ENCODE measurements around the gene CTNNBL1. TPM values are rescaled to one million over a fixed set of nuclear protein-coding genes. Genes with fewer than 3 reads are reported as not detected.

CTNNBL1 gene
- total and polyA plus RNA-seq, 5 donors from 2014 or later: 56.0 to 117 (median 83.2) TPM

- Mint-ChIP-seq H3K4me1 (no peaks in the 10 kb centered on the region), H3K27me3 (no peaks in the 10 kb centered on the region), H3K27ac (no peak overlapping the region), H3K9me3 (peaks cover 0 to 2% (median 0%) of the 10 kb centered on the region in 7 donors), H3K4me3 (no peak overlapping the region), H3K36me3 (no peaks in the 10 kb centered on the region)
- H3K27ac ChIP-seq (ENCODE audit: insufficient read depth, low read length, poor library complexity, severe bottlenecking): no peak overlapping the region
- H3K4me1 ChIP-seq (ENCODE audit: control insufficient read depth, insufficient read depth, low read length, poor library complexity, severe bottlenecking): no peaks in the 10 kb centered on the region
- H3K36me3 ChIP-seq (ENCODE audit: control insufficient read depth, insufficient read depth, low read length): no peaks in the 10 kb centered on the region
- H3K9me3 ChIP-seq (ENCODE audit: control insufficient read depth in 2 of 2, low read length in 2 of 2): no peaks in the 10 kb centered on the region
- ATAC-seq (ENCODE audit: low read depth in 2 of 2) (no peak), DNase-seq (no peak)
- H3K4me3 ChIP-seq (ENCODE audit: low read depth, low read length): no peak overlapping the region
- H3K27me3 ChIP-seq (ENCODE audit: control insufficient read depth, insufficient read depth, low read length): no peaks in the 10 kb centered on the region
Measured at GRCh38 chr20:37880726-37881591, 187.1 kb downstream of the CTNNBL1 start.

- H3K27me3 ChIP-seq (ENCODE audit: control insufficient read depth, insufficient read depth, low read length): no peaks in the 10 kb centered on the region
- ATAC-seq (ENCODE audit: low read depth in 2 of 2): no peak
- Mint-ChIP-seq H3K4me3 (no peak overlapping the region), H3K4me1 (no peaks in the 10 kb centered on the region), H3K9me3 (peaks cover 0 to 2% (median 0%) of the 10 kb centered on the region in 7 donors), H3K27ac (no peak overlapping the region), H3K36me3 (no peaks in the 10 kb centered on the region), H3K27me3 (no peaks in the 10 kb centered on the region)
- H3K36me3 ChIP-seq (ENCODE audit: control insufficient read depth, insufficient read depth, low read length): no peaks in the 10 kb centered on the region
- no peaks in the 10 kb centered on the region for H3K4me1 ChIP-seq (ENCODE audit: control insufficient read depth, insufficient read depth, low read length, poor library complexity, severe bottlenecking)
- no peaks in the 10 kb centered on the region for H3K9me3 ChIP-seq (ENCODE audit: control insufficient read depth in 2 of 2, low read length in 2 of 2)
- no peak overlapping the region for H3K4me3 ChIP-seq (ENCODE audit: low read depth, low read length)
- H3K27ac ChIP-seq (ENCODE audit: insufficient read depth, low read length, poor library complexity, severe bottlenecking): no peak overlapping the region
- DNase-seq: no peak
Measured at GRCh38 chr20:37881601-37882343, 187.9 kb downstream of the CTNNBL1 start.

GRCh38 chr20:37882961-37883712, 189.3 kb downstream of the CTNNBL1 start:
- Mint-ChIP-seq H3K4me3 (no peak overlapping the region), H3K4me1 (no peaks in the 10 kb centered on the region), H3K27ac (no peak overlapping the region), H3K9me3 (peaks cover 0 to 2% (median 0%) of the 10 kb centered on the region in 7 donors), H3K36me3 (no peaks in the 10 kb centered on the region), H3K27me3 (peaks cover 4% of the 10 kb centered on the region)
- no peak overlapping the region for H3K27ac ChIP-seq (ENCODE audit: insufficient read depth, low read length, poor library complexity, severe bottlenecking)
- DNase-seq (no peak), ATAC-seq (ENCODE audit: low read depth in 2 of 2) (no peak)
- H3K4me1 ChIP-seq (ENCODE audit: control insufficient read depth, insufficient read depth, low read length, poor library complexity, severe bottlenecking): no peaks in the 10 kb centered on the region
- H3K27me3 ChIP-seq (ENCODE audit: control insufficient read depth, insufficient read depth, low read length): no peaks in the 10 kb centered on the region
- no peaks in the 10 kb centered on the region for H3K36me3 ChIP-seq (ENCODE audit: control insufficient read depth, insufficient read depth, low read length)
- H3K9me3 ChIP-seq (ENCODE audit: control insufficient read depth in 2 of 2, low read length in 2 of 2): no peaks in the 10 kb centered on the region
- H3K4me3 ChIP-seq (ENCODE audit: low read depth, low read length): no peak overlapping the region

DNA sequence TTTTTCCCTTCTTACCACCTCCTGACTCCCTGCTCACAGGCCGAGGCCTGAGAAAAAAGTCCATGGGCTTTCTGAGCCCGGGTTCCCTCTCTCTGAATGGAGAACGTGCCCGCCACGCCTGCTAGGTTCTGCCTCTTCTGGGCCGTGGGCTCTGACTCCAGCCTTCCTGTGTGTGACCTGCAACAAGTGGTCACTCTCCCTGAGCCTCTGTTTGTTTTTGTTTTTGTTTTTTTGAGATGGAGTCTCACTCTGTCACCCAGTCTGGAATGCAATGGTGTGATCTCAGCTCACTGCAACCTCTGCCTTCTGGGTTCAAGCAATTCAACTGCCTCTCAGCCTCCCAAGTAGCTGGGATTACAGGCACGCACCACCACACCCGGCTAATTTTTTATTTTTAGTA, 191.2 kb downstream of the CTNNBL1 start:
- Histone ChIP-seq H3K27me3 (ENCODE audit: control insufficient read depth, insufficient read depth, low read length) (no peaks in the 10 kb centered on the region), H3K27ac (ENCODE audit: insufficient read depth, low read length, poor library complexity, severe bottlenecking) (no peak overlapping the region), H3K4me3 (ENCODE audit: low read depth, low read length) (no peak overlapping the region), H3K9me3 (ENCODE audit: control insufficient read depth in 2 of 2, low read length in 2 of 2) (no peaks in the 10 kb centered on the region), H3K36me3 (ENCODE audit: control insufficient read depth, insufficient read depth, low read length) (no peaks in the 10 kb centered on the region), H3K4me1 (ENCODE audit: control insufficient read depth, insufficient read depth, low read length, poor library complexity, severe bottlenecking) (no peaks in the 10 kb centered on the region)
- DNase-seq: no peak
- ATAC-seq (ENCODE audit: low read depth in 2 of 2): no peak
- no peaks in the 10 kb centered on the region for H3K4me1 Mint-ChIP-seq
- peaks cover 0 to 2% (median 0%) of the 10 kb centered on the region in 7 donors for H3K9me3 Mint-ChIP-seq
- no peak overlapping the region for H3K4me3 Mint-ChIP-seq
- H3K27me3 Mint-ChIP-seq: peaks cover 4% of the 10 kb centered on the region
- H3K36me3 Mint-ChIP-seq: no peaks in the 10 kb centered on the region
- no peak overlapping the region for H3K27ac Mint-ChIP-seq

DNA sequence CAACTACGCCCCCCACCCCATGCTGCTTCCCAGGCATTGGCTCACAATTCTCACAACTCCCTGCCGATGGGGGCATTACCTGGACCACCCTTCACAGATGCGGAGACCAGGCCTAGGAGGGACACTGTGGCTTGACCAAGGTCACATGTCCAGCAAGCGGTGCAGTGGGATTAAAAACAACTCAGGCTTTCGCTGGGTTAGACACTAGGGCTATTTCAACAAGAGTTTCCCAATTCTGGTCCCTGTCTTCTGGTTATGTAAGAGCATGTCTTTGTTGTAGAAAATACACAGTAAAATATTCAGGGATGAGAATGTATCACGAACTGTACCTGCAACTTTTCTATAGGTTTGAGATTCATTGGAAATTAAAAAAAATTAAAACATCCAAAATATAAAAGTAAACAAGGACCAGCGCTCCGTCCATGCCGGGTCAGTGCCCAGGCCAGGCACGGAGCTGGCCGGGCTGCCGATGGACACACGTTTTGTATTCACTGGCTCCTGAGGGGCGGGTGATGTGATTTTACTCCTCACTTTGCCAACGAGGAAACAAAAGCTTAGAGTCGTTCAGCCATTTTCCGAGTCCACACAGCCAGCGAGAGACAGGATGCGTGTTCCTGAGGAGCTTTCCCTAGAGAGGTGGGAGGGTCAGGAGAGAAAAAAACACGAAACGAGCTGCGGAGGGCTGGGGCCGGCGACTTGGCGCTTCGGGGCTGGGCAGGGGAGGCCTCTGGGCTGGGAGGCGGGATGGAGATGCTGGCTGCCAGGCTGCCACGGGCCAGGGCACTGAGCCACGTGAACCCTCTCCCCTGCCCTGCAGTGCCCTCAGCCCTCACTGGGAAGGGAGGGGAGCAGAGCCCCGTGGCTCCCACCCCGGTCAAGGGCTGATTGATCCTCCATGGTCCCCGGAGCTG, 192.0 kb downstream of the CTNNBL1 start:
- Mint-ChIP-seq H3K27me3 (peaks cover 4% of the 10 kb centered on the region), H3K4me1 (no peaks in the 10 kb centered on the region), H3K9me3 (peaks cover 0 to 2% (median 0%) of the 10 kb centered on the region in 7 donors), H3K4me3 (no peak overlapping the region), H3K27ac (no peak overlapping the region), H3K36me3 (no peaks in the 10 kb centered on the region)
- ATAC-seq (ENCODE audit: low read depth in 2 of 2) (no peak), DNase-seq (no peak)
- Histone ChIP-seq H3K27me3 (ENCODE audit: control insufficient read depth, insufficient read depth, low read length) (no peaks in the 10 kb centered on the region), H3K27ac (ENCODE audit: insufficient read depth, low read length, poor library complexity, severe bottlenecking) (no peak overlapping the region), H3K36me3 (ENCODE audit: control insufficient read depth, insufficient read depth, low read length) (no peaks in the 10 kb centered on the region), H3K4me1 (ENCODE audit: control insufficient read depth, insufficient read depth, low read length, poor library complexity, severe bottlenecking) (no peaks in the 10 kb centered on the region), H3K9me3 (ENCODE audit: control insufficient read depth in 2 of 2, low read length in 2 of 2) (no peaks in the 10 kb centered on the region), H3K4me3 (ENCODE audit: low read depth, low read length) (no peak overlapping the region)

DNA sequence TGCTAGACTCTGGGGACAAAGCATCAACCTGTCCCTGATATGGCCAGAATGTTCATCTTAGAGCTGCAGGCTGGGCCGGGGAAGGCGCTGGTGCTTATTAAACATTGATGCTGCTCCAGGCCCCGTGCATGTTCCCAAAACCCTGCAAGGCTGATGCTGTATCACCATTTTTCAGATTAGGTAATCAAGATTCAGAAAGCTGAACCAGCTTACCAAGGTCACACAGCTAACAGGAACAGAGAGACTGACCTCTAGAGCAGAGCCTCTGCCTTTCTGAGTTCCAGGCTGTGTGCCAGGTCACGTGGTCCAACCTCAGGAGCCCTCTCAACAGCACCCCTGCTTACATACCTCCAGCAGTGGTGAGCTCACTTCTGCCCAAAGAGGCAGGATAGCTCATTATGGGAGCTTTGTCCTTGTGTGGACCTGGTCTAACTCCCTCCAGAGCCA, 193.0 kb downstream of the CTNNBL1 start:
- Mint-ChIP-seq H3K27ac (no peak overlapping the region), H3K4me1 (no peaks in the 10 kb centered on the region)

GRCh38 chr20:37888641-37889040, 194.8 kb downstream of the CTNNBL1 start:
- no peaks in the 10 kb centered on the region for H3K36me3 Mint-ChIP-seq
- H3K4me3 ChIP-seq (ENCODE audit: low read depth, low read length): no peak overlapping the region
- no peak overlapping the region for H3K27ac ChIP-seq (ENCODE audit: insufficient read depth, low read length, poor library complexity, severe bottlenecking)
- no peak overlapping the region for H3K27ac Mint-ChIP-seq
- no peak for ATAC-seq (ENCODE audit: low read depth in 2 of 2)
- H3K4me3 Mint-ChIP-seq: no peak overlapping the region
- no peaks in the 10 kb centered on the region for H3K27me3 ChIP-seq (ENCODE audit: control insufficient read depth, insufficient read depth, low read length)
- H3K9me3 Mint-ChIP-seq: peaks cover 0 to 2% (median 0%) of the 10 kb centered on the region in 7 donors
- peaks cover 4% of the 10 kb centered on the region for H3K27me3 Mint-ChIP-seq
- no peaks in the 10 kb centered on the region for H3K9me3 ChIP-seq (ENCODE audit: control insufficient read depth in 2 of 2, low read length in 2 of 2)
- H3K4me1 ChIP-seq (ENCODE audit: control insufficient read depth, insufficient read depth, low read length, poor library complexity, severe bottlenecking): no peaks in the 10 kb centered on the region
- DNase-seq: no peak
- no peaks in the 10 kb centered on the region for H3K4me1 Mint-ChIP-seq
- H3K36me3 ChIP-seq (ENCODE audit: control insufficient read depth, insufficient read depth, low read length): no peaks in the 10 kb centered on the region

More for the DNA sequence above, 193.0 kb downstream of the CTNNBL1 start:
- no peaks in the 10 kb centered on the region for H3K4me1 ChIP-seq (ENCODE audit: control insufficient read depth, insufficient read depth, low read length, poor library complexity, severe bottlenecking)
- Mint-ChIP-seq H3K9me3 (peaks cover 0 to 2% (median 0%) of the 10 kb centered on the region in 7 donors), H3K27me3 (peaks cover 4% of the 10 kb centered on the region), H3K36me3 (no peaks in the 10 kb centered on the region), H3K4me3 (no peak overlapping the region)
- H3K4me3 ChIP-seq (ENCODE audit: low read depth, low read length): no peak overlapping the region
- no peaks in the 10 kb centered on the region for H3K27me3 ChIP-seq (ENCODE audit: control insufficient read depth, insufficient read depth, low read length)
- no peak overlapping the region for H3K27ac ChIP-seq (ENCODE audit: insufficient read depth, low read length, poor library complexity, severe bottlenecking)
- H3K36me3 ChIP-seq (ENCODE audit: control insufficient read depth, insufficient read depth, low read length): no peaks in the 10 kb centered on the region
- DNase-seq: no peak
- no peaks in the 10 kb centered on the region for H3K9me3 ChIP-seq (ENCODE audit: control insufficient read depth in 2 of 2, low read length in 2 of 2)
- ATAC-seq (ENCODE audit: low read depth in 2 of 2): no peak

Data from CD4-positive, CD25-positive, alpha-beta regulatory T cell (primary cell).